OCI-LY7 (cell line): ENCODE measurements around the gene SYNPO. TPM values are rescaled to one million over a fixed set of nuclear protein-coding genes. Genes with fewer than 3 reads are reported as not detected.

Experiments used
- BruUV-seq: library from RNA; stranded (reverse); fragments of 400-500 nt; replicated peaks from 2 replicates; lab custom pipeline; 2021; lab: Mats Ljungman, UMichigan
- CTCF ChIA-PET: fragments of 300-600 bp; sonication (Branson Sonifier 250); formaldehyde crosslinking; loops from one replicate; lab custom pipeline; 2022; ENCODE audit warnings: antibody characterized with exemption; ENCODE audit not compliant: unreplicated experiment; lab: Charles Lee
- POLR2A ChIA-PET: fragments of 300-600 bp; sonication (Branson Sonifier 250); formaldehyde crosslinking; loops from one replicate; lab custom pipeline; 2022; ENCODE audit warnings: antibody characterized with exemption; lab: Charles Lee
- DNase-seq: peaks from one replicate; pipeline ENCODE4 v3.0.0-alpha.2; 2015; ENCODE audit warnings: low spot score
- H2AFZ ChIP-seq: fragments of 200-600 bp; sonication (generic), shearing (Covaris generic); 2 replicates; pipeline ENCODE4 v1.6.1; 2014; ENCODE audit warnings: mild to moderate bottlenecking, antibody characterized with exemption, low read length, moderate library complexity
- H3K27ac ChIP-seq: fragments of 200-600 bp; sonication (generic); 2 replicates; pipeline ENCODE4 v1.5.1; 2014; ENCODE audit warnings: mixed run types, low read depth, mild to moderate bottlenecking, moderate library complexity, low read length, inconsistent platforms; ENCODE audit not compliant: poor library complexity, severe bottlenecking
- H3K36me3 ChIP-seq: fragments of 200-600 bp; sonication (generic); 2 replicates; pipeline ENCODE4 v1.6.1; 2014; ENCODE audit warnings: mild to moderate bottlenecking, antibody characterized with exemption, low read length, moderate library complexity, mixed read lengths; ENCODE audit not compliant: insufficient read depth
- H3K4me1 ChIP-seq: fragments of 200-600 bp; sonication (generic); 2 replicates; pipeline ENCODE4 v1.5.1; 2014; ENCODE audit warnings: mild to moderate bottlenecking, low read length; ENCODE audit not compliant: insufficient read depth, poor library complexity, severe bottlenecking
- H3K4me2 ChIP-seq: fragments of 200-600 bp; sonication (generic); 2 replicates; pipeline ENCODE4 v1.6.1; 2014; ENCODE audit warnings: mild to moderate bottlenecking, low read length
- H3K4me3 ChIP-seq: fragments of 200-600 bp; sonication (generic); 2 replicates; pipeline ENCODE4 v1.5.1; 2014; ENCODE audit warnings: mild to moderate bottlenecking, low read depth, low read length; ENCODE audit not compliant: poor library complexity, severe bottlenecking
- H3K79me2 ChIP-seq: fragments of 200-600 bp; sonication (generic); 2 replicates; pipeline ENCODE4 v1.6.1; 2016; ENCODE audit warnings: low read depth, mild to moderate bottlenecking, low read length, moderate library complexity, mixed read lengths; ENCODE audit not compliant: insufficient read depth
- H3K9me2 ChIP-seq: fragments of 200-600 bp; sonication (generic); 2 replicates; pipeline ENCODE4 v1.6.1; 2016; ENCODE audit warnings: mild to moderate bottlenecking, low read length, mixed read lengths; ENCODE audit not compliant: insufficient read depth
- H3K9me3 ChIP-seq: fragments of 200-600 bp; sonication (generic); 2 replicates; pipeline ENCODE4 v1.6.1; 2014; ENCODE audit warnings: mild to moderate bottlenecking, mixed run types, low read length, mixed read lengths
- H4K20me1 ChIP-seq: fragments of 200-600 bp; sonication (generic); 2 replicates; pipeline ENCODE4 v1.6.1; 2014; ENCODE audit warnings: mild to moderate bottlenecking, antibody characterized with exemption, low read length, moderate library complexity, mixed read lengths; ENCODE audit not compliant: insufficient read depth
- CTCF ChIP-seq: fragments of 200-600 bp; sonication (generic); conservative IDR thresholded peaks from 2 replicates; pipeline ENCODE4 v1.5.1; 2014; ENCODE audit warnings: mild to moderate bottlenecking, antibody characterized with exemption, low read length, moderate library complexity, mixed read lengths
- EZH2phosphoT487 ChIP-seq: fragments of 200-600 bp; sonication (generic); IDR thresholded peaks from 2 replicates; pipeline ENCODE4 v1.6.1; 2018; ENCODE audit warnings: low read depth, borderline replicate concordance, mild to moderate bottlenecking, mixed run types, antibody characterized with exemption, low read length, moderate library complexity, mixed read lengths
- intact Hi-C: fragments of 100-400 bp; cut with micrococcal nuclease; formaldehyde crosslinking; loops from one replicate; pipeline ENCODE4 v1.10.0; 2022; ENCODE audit not compliant: unreplicated experiment
- total RNA-seq, 2 experiments: library from RNA; depleted of rRNA in 1 of 2; stranded (reverse); fragments of >200 nt in 1 of 2; shearing (Covaris generic) in 1 of 2; gene quantifications; 2 replicates each; pipeline ENCODE4 v1.2.3, GENCODE V29; 2014 to 2022

The SYNPO gene
- total RNA-seq, 2 experiments from 2014 or later = 0.08 TPM; not detected in 1

DNA sequence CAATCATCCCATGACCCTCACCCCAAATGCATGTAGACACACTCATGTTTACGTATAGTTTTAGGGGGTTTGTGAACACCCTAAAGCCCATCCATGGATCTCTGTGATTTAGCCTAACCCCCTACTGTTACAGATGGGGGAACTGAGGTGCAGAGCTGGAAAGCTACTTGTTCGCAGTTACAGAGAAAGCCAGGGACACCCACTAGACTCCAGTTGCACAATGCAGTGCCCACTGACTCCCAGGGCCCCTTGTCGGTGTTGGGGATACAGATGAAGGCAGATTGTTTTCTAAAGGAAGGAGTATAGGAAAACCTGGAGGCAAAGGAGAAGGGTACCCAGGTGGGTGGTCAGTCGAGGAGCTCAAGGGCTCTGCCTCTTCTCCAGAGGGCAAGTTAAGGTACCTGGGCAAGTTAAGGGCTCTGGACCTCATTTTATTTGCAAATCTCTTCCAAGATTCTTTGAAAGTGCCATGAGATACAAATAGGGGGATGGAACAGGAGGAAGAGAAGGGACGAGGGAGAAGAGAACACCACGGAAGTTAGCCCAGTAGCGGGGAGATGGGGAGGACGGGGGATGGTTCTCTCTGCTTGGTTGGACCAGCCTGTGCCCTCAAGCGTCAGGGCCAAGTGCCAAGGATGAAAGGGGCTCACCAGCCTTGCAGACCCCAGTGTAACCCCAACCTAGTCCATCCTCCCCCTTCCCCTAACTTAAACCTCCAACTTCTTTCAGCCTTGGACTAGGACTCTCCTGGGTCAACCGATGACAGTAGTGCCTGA is 21.5 kb downstream of the SYNPO start:
- Histone ChIP-seq H4K20me1 (no peaks in the 10 kb centered on the region), H2AFZ (no peak overlapping the region), H3K27ac (no peak overlapping the region), H3K4me3 (no peak overlapping the region), H3K9me3 (no peaks in the 10 kb centered on the region), H3K79me2 (no peaks in the 10 kb centered on the region), H3K4me1 (peaks cover 3% of the 10 kb centered on the region), H3K36me3 (no peaks in the 10 kb centered on the region), H3K9me2 (no peaks in the 10 kb centered on the region), H3K4me2 (no peak overlapping the region)
- ChIA-PET CTCF (no interaction called here), POLR2A (no interaction called here)
- BruUV-seq = no TSS peak
- intact Hi-C loops = no loop called here
- DNase-seq = no peak
- TF ChIP-seq CTCF (no peak), EZH2phosphoT487 (no peak)

- Histone ChIP-seq H4K20me1 (no peaks in the 10 kb centered on the region), H3K4me2 (no peak overlapping the region), H3K9me2 (no peaks in the 10 kb centered on the region), H3K79me2 (no peaks in the 10 kb centered on the region), H3K36me3 (no peaks in the 10 kb centered on the region), H3K27ac (no peak overlapping the region), H2AFZ (no peak overlapping the region), H3K4me1 (no peaks in the 10 kb centered on the region), H3K4me3 (no peak overlapping the region), H3K9me3 (no peaks in the 10 kb centered on the region)
- ChIA-PET POLR2A (interaction anchor here (0.6 to 0.7 kb wide), 2 partner anchors 36 to 205 kb away, joined by 7 read pairs; no protein-coding TSS in a partner anchor), CTCF (no interaction called here)
- TF ChIP-seq CTCF (no peak), EZH2phosphoT487 (no peak)
- intact Hi-C loops = no loop called here
- BruUV-seq = no TSS peak
- no peak for DNase-seq
These were observed 22.5 kb downstream of the SYNPO start for GRCh38 chr5:150662731-150663516.
